MM.1S (cell line): ENCODE data around the gene RC3H2.

Experiments used
- CTCF ChIP-seq: fragments of 300-600 bp; sonication (generic); IDR thresholded peaks from 2 replicates; pipeline ENCODE4 v1.5.1; 2016; ENCODE audit warnings: antibody characterized with exemption, low read length, mixed read lengths
- EZH2 ChIP-seq: fragments of 300-600 bp; sonication (generic); optimal IDR thresholded peaks from 2 replicates; pipeline ENCODE3; 2017; ENCODE audit warnings: low read depth, mild to moderate bottlenecking, antibody characterized with exemption, low read length, mixed read lengths
- EZH2phosphoT487 ChIP-seq: fragments of 300-600 bp; sonication (generic); IDR thresholded peaks from 2 replicates; pipeline ENCODE4 v1.6.1; 2018; ENCODE audit warnings: antibody characterized with exemption, low read length

DNA sequence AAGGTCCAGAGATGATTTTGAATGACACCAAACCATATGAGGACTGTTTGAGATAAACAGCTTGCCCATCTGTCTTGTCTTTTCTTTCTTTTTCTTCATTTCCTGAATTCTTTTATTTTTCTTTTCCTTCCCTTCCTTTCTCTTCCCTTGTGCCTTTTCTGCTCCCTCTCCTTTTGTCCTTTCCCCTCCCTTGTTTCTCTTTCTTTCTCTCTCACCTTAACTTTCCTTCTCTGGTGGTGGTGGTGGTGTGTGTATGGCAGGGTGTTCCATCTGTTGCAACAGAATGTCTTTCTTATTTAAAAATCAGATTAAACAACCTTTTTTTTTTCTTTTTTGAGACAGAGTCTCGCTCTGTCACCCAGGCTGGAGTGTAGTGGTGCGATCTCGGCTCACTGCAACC lies 73.0 kb downstream of the RC3H2 start:
- TF ChIP-seq CTCF (no peak), EZH2 (no peak), EZH2phosphoT487 (no peak)
